Astrocyte (in vitro differentiated cells and primary cell): ENCODE data around the gene OLIG1.

Source experiments
- CTCF ChIP-seq: IDR thresholded peaks from 2 replicates; pipeline ENCODE4 v1.5.1; 2011; ENCODE audit warnings: low read depth, mild to moderate bottlenecking, inconsistent platforms, low read length, moderate library complexity; ENCODE audit not compliant: insufficient read depth
- EZH2 ChIP-seq: IDR thresholded peaks from 2 replicates; pipeline ENCODE4 v1.6.1; 2012; ENCODE audit warnings: mild to moderate bottlenecking, low read length, inconsistent platforms; ENCODE audit not compliant: insufficient read depth

- TF ChIP-seq CTCF (no peak), EZH2 (no peak)
Observed at GRCh38 chr21:33114276-33114675, 44.3 kb downstream of the OLIG1 start.
